ENCODE results near the gene CYP20A1.
A peak's percentile ranks its signal among the peaks of the same experiment; 100 is the strongest.
"Not testable (repeated sequence)": the region's sequence is repeated elsewhere in the genome, so short reads cannot be mapped to it uniquely, and the experiment has no call there.

Gene CYP20A1

DNA sequence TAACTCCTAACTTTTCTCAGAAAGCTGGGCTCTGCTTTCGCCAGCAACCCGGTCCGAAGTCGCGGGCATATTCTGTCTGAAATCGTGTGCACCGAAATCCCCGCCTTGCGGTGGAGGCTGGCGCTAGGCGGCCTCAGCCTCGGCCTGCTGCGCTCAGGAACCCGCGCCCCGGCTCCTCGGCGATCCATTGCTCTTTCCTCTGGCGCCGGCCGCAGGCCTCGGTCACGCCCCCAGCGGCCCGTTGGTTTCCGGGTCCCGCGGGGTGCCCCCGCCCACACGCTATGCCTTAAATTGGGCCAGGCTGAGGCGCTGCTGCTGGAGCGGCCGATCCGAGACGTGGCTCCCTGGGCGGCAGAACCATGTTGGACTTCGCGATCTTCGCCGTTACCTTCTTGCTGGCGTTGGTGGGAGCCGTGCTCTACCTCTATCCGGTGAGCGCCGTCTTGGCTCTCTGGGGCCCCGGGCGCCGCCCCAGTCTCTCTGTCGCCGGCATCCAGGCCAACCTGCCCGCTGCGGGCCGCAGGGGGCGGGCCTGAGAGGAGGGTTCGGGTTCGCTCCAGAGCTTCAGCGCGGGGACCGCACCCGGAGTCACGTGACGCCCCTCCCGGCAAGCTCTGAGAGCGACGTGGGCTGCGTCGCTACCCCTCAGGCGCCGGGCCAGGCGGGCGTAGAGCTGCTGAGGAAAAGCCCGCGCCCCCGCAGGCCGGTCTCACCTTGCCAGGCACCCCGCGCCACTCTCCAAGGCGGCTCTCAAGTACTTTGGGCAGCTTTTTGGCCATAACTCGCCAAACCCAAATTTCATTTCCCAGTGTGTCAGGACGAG, at the start of gene CYP20A1:
TSS of gene CYP20A1 (plus strand) at position 315 of the 823 bp plus-strand sequence. CDS start at position 360, 45 bp downstream.
- DNase-seq, result peak; percentile 87 to 91

GRCh38 chr2:203190547-203190946, 48.3 kb upstream of the CYP20A1 start:
- DNase-seq, result not testable (repeated sequence)

GRCh38 chr2:203191026-203191425, 47.8 kb upstream of the CYP20A1 start:
- DNase-seq, result not testable (repeated sequence)

GRCh38 chr2:203191961-203192360, 46.9 kb upstream of the CYP20A1 start:
- no peak for DNase-seq

DNA sequence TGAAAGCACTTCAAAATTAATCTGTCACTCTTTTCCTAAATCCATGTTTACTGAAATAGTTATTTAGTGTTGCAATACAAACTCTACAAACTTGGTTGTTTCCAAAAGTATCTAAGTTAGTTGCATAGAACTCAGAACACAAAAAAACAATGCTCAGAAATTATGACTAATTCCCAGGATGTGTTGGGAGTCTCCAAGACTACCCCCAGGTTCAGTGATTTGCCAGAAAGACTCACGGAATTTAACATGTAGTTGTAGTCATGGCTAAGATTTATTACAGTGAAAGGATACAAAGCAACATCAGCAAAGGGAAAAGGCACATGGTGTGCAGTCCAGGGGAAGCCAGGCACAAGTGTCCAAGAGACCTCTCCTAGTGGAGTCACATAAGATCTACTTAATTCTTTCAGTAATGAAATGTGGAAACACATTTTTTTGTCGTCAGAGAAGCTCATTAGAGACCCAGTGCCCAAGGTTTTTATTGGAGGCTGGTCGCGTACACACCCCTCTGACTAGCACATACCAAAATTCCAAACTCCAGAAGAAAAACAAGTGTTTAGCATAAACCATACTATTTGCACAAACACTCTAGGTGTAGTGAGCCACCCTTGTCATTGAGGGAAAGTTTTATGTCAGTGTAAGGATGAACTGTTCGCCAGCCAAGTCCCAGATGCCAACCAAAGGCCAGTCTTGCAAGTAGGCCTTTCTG, 43.3 kb upstream of the CYP20A1 start:
- DNase-seq, result no peak

DNA sequence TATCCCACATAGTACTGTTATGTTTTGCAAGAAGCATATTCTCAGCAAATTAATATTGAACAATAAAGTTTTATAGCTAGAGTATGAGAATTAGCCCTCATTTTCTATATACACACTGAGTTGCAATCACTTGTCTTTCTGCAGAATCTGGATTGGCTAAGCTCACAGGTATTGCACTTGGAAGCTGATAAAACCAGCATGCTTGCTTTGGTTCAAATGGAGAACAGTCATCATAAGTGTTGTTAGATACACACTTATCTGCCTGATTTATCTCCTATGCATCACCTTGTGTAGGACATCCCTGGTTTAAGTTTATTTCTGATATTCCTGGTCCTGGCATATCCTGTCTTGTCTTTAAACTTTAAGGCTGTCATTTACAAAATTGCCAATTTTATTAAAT, 38.0 kb upstream of the CYP20A1 start:
- no peak for DNase-seq

DNA sequence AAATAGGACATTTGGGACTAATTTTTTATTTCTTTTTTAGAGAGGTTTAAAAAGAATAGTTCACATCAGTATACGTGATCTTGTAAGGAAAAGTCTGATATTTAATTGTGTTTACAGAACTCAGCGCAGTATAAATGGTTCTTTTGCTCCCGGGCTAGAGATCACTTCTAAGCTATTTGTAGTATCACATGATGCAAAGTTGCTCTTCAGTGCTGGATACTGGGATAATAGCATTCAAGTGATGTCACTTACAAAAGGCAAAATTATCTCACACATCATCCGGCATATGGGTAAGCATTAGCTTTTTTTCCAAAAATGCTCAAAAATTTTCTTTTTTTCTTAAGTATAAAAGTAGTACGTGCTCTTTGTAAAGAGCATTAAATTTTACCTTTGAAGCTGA, 37.4 kb upstream of the CYP20A1 start:
- no peak for DNase-seq

DNA sequence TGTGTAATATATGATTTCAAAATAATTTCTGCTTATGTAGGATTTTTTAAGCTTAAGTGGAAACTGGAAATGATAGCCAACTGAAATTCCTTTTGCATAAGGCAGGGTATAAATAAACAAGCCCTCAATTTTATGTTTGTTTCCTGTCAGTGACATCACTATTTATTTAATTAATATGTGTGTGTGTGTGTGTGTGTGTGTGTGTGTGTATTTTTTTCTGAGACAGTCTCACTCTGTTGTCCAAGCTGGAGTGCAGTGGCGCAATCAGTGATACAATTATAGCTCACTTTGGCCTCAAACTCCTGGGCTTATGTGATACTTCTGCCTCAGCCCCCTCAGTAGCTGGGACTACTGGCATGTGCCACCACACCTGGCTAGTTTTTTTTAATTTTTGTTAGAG, 29.3 kb upstream of the CYP20A1 start:
- no peak for DNase-seq

GRCh38 chr2:203225423-203226039, 13.3 kb upstream of the CYP20A1 start:
- peak; percentile 21 to 38 for DNase-seq

DNA sequence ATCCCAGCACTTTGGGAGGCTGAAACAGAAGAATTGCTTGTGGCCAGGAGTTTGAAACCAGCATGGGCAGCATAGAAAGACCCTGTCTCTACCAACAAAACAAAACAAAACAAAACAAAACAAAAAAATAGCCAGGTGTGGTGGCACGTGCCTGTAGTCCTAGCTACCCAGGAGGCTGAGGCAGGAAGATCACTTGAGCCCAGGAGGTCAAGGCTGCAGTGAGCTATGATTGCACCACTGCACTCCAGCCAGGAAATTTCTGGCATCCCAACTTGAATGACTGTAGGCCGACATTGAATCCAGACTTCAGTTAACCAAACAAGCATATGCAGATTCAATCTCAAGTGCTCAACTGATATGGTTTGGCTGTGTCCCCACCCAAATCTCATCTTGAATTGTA, 9.1 kb upstream of the CYP20A1 start:
- DNase-seq, result not testable (repeated sequence)

GRCh38 chr2:203237346-203238238, 1.2 kb upstream of the CYP20A1 start:
- peak in 1 of 2 experiments; percentile 17 for DNase-seq

DNA sequence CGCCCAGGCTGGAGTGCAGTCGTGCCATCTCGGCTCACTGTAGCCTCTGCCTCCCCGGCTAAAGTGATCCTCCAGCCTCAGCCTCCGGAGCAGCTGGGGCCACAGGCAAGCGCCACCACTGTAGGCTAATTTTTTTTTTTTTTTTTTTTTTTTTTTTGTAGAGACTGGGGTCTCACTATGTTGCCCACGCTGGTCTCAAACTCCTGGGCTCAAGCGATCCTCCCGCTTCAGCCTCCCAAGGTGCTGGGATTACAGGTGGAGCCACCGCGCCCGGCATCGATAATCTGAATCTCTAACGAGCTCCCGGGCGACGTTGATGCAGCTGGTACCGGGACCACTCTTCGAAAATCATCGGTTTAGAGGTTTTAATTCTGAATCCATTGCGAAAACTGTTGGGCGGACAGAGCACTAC, 520 bp upstream of the CYP20A1 start:
- DNase-seq, result no peak

GRCh38 chr2:203240491-203240890, 1.7 kb downstream of the CYP20A1 start:
- peak; percentile 8 to 14 for DNase-seq

GRCh38 chr2:203242518-203242917, 3.7 kb downstream of the CYP20A1 start:
- no peak for DNase-seq

DNA sequence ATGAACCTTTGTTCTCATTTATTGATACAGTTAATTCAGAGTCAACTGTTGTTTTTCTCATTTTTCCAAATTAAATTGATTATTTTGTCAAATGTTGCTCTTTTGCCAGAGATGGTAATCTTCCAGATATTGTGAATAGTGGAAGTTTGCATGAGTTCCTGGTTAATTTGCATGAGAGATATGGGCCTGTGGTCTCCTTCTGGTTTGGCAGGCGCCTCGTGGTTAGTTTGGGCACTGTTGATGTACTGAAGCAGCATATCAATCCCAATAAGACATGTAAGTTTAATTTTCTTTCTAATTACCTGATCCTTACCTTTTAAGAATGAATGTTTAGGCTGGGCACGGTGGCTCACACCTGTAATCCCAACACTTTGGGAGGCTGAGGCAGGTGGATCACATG, 7.8 kb downstream of the CYP20A1 start:
- no peak for DNase-seq

GRCh38 chr2:203252818-203253217, 14.0 kb downstream of the CYP20A1 start:
- DNase-seq, result no peak

DNA sequence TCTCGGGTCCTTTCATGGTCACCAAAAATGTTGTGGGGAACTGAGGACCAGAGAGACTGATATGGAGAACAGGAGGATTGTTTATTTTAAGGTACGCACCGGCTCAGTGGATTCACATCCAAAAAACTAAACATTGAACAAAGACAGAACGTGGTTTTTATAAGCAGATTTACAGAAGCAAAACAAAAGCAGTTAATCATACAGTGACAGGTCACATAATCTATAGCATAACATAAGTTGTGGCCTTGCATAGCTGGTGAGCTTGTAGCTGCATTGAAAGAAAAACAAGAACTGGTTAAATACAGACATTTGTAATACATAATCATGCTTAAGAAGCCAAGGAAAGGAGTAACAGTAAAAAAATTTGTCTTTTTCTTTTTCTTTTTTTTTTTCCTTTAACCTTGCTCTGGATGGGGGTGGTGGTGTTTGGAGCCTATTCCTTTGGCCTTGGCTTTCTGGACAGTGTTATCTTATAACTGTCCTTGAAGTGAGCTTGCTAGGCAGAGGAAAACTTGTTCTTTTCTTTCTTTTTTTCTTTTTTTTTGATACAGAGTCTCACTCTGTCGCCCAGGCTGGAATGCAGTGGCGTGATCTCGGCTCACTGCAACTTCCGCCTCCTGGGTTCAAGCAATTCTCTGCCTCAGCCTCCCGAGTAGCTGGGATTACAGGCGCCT, 14.7 kb downstream of the CYP20A1 start:
- DNase-seq, result not testable (repeated sequence)

DNA sequence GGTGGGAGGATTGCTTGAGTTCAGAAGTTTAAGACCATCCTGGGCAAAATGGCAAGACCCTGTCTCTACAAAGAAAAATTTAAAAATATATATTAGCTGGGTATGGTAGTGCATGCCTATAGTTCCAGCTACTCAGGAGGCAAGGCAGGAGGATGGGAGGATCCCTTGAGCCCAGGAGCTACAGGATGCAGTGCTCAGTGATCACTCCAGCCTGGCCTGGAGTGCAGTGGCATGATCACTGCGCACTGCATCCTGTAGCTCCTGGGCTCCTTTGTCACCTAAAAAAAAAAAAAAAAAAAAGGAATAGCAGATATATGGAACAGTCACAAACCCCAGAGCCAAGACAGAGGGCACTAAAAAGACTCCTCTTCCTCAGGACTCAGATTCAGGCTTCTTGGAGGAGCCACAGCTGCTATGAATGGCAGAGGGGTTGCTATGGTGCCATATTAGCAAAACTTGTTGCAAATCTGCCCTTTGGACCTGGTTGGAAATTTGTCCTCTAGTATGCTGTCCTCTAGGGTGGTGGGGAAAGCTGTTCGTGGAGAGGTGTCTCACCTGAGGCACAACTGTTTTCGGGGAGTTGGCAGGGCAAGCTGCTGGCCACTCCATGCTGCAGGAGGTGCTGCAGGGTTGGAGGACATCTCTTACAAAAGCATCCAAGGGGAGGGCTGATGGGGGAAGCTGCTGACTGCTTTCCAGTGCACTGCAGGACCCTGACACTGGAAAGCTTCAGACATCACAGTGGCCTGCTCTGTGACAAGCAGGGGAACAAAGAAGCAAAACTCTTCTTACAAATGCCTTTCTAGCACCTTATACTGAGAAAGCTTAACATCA, 22.7 kb downstream of the CYP20A1 start:
- DNase-seq, result no peak

DNA sequence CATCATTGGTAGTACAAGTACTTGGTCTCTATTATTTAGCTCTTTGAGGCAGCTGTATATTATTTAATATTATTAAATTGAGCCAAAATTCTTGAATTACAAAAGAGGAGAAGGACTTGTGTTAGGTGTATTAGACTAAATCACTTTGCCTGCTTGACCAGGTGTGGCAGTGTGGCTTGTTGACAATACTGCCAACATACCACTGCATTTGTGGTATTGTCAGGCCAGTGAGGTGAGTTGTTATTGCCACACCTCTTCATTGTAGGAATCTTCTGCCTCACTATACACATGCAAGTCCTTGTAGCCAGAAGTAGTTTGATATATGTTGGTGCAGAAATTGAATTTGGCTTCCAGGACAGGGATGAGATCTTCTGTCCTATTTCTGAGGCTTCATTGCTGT, 40.5 kb downstream of the CYP20A1 start:
- no peak for DNase-seq

DNA sequence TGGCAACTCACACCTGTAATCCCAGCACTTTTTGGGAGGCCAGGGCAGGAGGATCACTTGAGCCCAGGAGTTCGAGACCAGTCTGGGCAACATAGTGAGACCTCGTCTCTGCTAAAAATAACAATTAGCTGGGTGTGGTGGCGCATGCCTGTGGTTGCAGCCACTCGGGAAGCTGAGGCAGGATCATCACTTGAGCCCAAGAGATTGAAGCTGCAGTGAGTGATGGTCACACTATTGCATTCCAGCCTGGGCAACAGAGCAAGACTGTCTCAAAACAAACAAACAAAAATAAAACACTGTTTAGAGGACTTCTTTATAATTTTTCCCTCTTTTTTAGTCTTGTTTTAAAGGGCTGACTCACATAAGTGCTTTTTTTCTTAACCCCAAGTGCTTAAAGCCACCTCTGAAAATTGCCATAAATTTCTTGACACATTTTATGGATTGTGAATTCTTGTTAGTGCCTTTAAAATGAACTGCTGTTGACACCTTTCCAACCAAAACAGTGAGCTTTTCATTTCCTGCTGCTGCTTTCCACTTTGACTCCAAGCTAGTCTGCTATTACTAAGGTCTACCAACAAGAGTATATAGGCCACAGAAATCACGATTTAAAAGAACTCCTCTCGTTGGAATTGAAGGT, 41.7 kb downstream of the CYP20A1 start:
- no peak for DNase-seq

- DNase-seq, result no peak
Observed at GRCh38 chr2:203282101-203282500, 43.3 kb downstream of the CYP20A1 start.
